ENCODE results near the gene TRDMT1.

The TRDMT1 gene

GRCh38 chr10:17200912-17201793, at the start of gene TRDMT1:
TSS of gene TRDMT1 (minus strand) at chr10:17201672. CDS start at chr10:17201634, 38 bp downstream.
- Histone ChIP-seq H3K4me3 (ENCODE audit: low read depth in 1 of 5, low read length in 5 of 5) (peak within 1 kb of the TSS; percentile 84 to 96 (median 88)), H3K9ac (ENCODE audit: low read length in 5 of 5) (peak within 1 kb of the TSS; percentile 88 to 98 (median 92)), H3K36me3 (ENCODE audit: control insufficient read depth in 5 of 5, insufficient read depth in 5 of 5, low read length in 5 of 5) (no peaks in the 10 kb centered on the region), H3K9me3 (ENCODE audit: control insufficient read depth in 5 of 5, low read length in 5 of 5) (no peaks in the 10 kb centered on the region), H3K27me3 (ENCODE audit: control insufficient read depth in 5 of 5, insufficient read depth in 4 of 5, low read length in 5 of 5) (no peaks in the 10 kb centered on the region), H3K4me1 (ENCODE audit: control insufficient read depth in 5 of 5, insufficient read depth in 5 of 5, low read length in 5 of 5) (peaks cover 0 to 32% (median 25%) of the 10 kb centered on the region in 5 donors), H3K27ac (ENCODE audit: low read depth, low read length) (peak within 1 kb of the TSS; percentile 100)

DNA sequence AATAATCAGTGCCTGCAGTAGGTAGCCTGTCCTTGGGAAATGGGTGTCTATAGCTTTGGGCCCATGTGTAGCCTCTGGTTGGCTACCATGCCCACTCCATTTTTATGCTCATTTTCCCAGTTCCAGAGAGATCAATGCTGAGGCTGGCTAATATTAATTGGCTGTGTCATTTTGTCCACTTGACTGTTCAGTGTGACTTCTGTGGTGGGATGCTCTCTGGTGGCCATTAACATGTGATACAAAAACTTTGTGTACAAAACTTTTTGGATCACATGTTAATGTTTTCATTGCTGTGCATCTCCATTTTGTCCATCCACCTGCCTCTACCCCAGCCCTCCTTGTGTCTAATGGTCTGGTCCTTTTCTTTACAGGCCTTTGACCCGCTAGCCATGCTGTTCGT, 49.3 kb upstream of the TRDMT1 start:
- H3K9me3 ChIP-seq (ENCODE audit: control insufficient read depth in 5 of 5, low read length in 5 of 5): peaks cover 0 to 5% (median 0%) of the 10 kb centered on the region in 5 donors
- H3K27ac ChIP-seq (ENCODE audit: low read depth, low read length): no peak overlapping the region
- no peaks in the 10 kb centered on the region for H3K4me1 ChIP-seq (ENCODE audit: control insufficient read depth in 5 of 5, insufficient read depth in 5 of 5, low read length in 5 of 5)

DNA sequence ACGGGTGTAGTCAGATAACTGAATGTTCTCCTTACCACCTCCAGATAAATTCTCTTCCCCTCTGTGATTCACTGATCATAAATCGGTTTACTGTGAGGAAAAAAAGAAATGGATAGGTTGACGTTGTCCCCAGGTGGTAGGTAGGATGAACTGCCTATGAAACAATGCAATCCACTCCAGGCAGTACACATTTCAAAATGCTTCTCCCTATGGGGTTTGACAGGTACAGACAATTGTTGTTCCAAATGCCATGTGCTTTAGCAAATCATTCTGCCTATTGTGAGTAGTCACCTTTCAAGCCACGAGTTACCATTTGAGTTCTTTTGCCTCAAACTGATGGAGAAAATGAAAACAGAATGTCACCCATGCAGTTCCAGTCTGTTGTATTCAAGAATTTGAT, 48.3 kb upstream of the TRDMT1 start:
- Histone ChIP-seq H3K9me3 (ENCODE audit: control insufficient read depth in 5 of 5, low read length in 5 of 5) (peaks cover 0 to 5% (median 0%) of the 10 kb centered on the region in 5 donors), H3K27ac (ENCODE audit: low read depth, low read length) (no peak overlapping the region), H3K4me1 (ENCODE audit: control insufficient read depth in 5 of 5, insufficient read depth in 5 of 5, low read length in 5 of 5) (no peaks in the 10 kb centered on the region), H3K36me3 (ENCODE audit: control insufficient read depth in 5 of 5, insufficient read depth in 5 of 5, low read length in 5 of 5) (no peaks in the 10 kb centered on the region), H3K9ac (ENCODE audit: low read length in 5 of 5) (no peak overlapping the region), H3K4me3 (ENCODE audit: low read depth in 1 of 5, low read length in 5 of 5) (no peak overlapping the region), H3K27me3 (ENCODE audit: control insufficient read depth in 5 of 5, insufficient read depth in 4 of 5, low read length in 5 of 5) (no peaks in the 10 kb centered on the region)

More for the DNA sequence above, 49.3 kb upstream of the TRDMT1 start:
- H3K36me3 ChIP-seq (ENCODE audit: control insufficient read depth in 5 of 5, insufficient read depth in 5 of 5, low read length in 5 of 5): no peaks in the 10 kb centered on the region
- no peak overlapping the region for H3K9ac ChIP-seq (ENCODE audit: low read length in 5 of 5)
- no peaks in the 10 kb centered on the region for H3K27me3 ChIP-seq (ENCODE audit: control insufficient read depth in 5 of 5, insufficient read depth in 4 of 5, low read length in 5 of 5)
- H3K4me3 ChIP-seq (ENCODE audit: low read depth in 1 of 5, low read length in 5 of 5): no peak overlapping the region

GRCh38 chr10:17248964-17249363, 47.5 kb upstream of the TRDMT1 start:
- no peaks in the 10 kb centered on the region for H3K4me1 ChIP-seq (ENCODE audit: control insufficient read depth in 5 of 5, insufficient read depth in 5 of 5, low read length in 5 of 5)
- H3K9ac ChIP-seq (ENCODE audit: low read length in 5 of 5): no peak overlapping the region
- peaks cover 0 to 5% (median 0%) of the 10 kb centered on the region in 5 donors for H3K9me3 ChIP-seq (ENCODE audit: control insufficient read depth in 5 of 5, low read length in 5 of 5)
- H3K27ac ChIP-seq (ENCODE audit: low read depth, low read length): no peak overlapping the region
- H3K4me3 ChIP-seq (ENCODE audit: low read depth in 1 of 5, low read length in 5 of 5): no peak overlapping the region
- H3K27me3 ChIP-seq (ENCODE audit: control insufficient read depth in 5 of 5, insufficient read depth in 4 of 5, low read length in 5 of 5): no peaks in the 10 kb centered on the region
- H3K36me3 ChIP-seq (ENCODE audit: control insufficient read depth in 5 of 5, insufficient read depth in 5 of 5, low read length in 5 of 5): no peaks in the 10 kb centered on the region

GRCh38 chr10:17247210-17247609, 45.7 kb upstream of the TRDMT1 start:
- Histone ChIP-seq H3K27me3 (ENCODE audit: control insufficient read depth in 5 of 5, insufficient read depth in 4 of 5, low read length in 5 of 5) (no peaks in the 10 kb centered on the region), H3K9me3 (ENCODE audit: control insufficient read depth in 5 of 5, low read length in 5 of 5) (peaks cover 0 to 5% (median 0%) of the 10 kb centered on the region in 5 donors), H3K4me3 (ENCODE audit: low read depth in 1 of 5, low read length in 5 of 5) (no peak overlapping the region), H3K9ac (ENCODE audit: low read length in 5 of 5) (no peak overlapping the region), H3K36me3 (ENCODE audit: control insufficient read depth in 5 of 5, insufficient read depth in 5 of 5, low read length in 5 of 5) (no peaks in the 10 kb centered on the region), H3K27ac (ENCODE audit: low read depth, low read length) (no peak overlapping the region), H3K4me1 (ENCODE audit: control insufficient read depth in 5 of 5, insufficient read depth in 5 of 5, low read length in 5 of 5) (no peaks in the 10 kb centered on the region)

DNA sequence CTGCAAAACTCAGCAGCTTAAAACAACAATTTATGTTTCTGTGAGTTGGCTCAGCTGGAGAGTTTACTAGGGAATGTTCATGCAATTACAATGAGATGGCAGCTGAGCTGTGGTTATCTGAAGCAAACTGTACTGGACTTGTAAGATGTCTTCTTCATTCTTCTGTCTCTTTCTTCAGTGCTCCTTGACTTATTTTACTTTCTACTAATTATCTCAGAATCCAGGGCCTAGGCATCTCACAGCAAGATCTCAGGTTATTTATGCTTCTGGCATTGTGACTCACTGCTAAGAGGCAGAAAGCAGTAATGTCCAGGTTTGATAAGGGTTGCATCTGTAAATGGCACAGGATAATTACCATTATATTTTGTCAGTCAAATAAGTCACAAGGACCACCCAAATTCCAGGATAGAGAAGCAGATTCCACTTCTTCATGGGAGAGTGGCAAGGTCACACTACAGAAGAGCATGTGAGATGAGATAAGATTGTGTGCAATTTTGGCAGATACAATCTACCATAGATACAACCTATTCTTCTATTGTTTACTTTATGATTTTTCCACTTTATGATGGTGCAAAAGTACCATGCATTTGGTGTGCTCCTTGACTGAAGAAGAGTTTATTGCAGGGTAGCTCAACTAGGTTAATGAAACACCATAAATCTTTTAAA, 43.4 kb upstream of the TRDMT1 start:
- no peaks in the 10 kb centered on the region for H3K36me3 ChIP-seq (ENCODE audit: control insufficient read depth in 5 of 5, insufficient read depth in 5 of 5, low read length in 5 of 5)
- H3K4me3 ChIP-seq (ENCODE audit: low read depth in 1 of 5, low read length in 5 of 5): no peak overlapping the region
- no peak overlapping the region for H3K27ac ChIP-seq (ENCODE audit: low read depth, low read length)
- H3K9me3 ChIP-seq (ENCODE audit: control insufficient read depth in 5 of 5, low read length in 5 of 5): peaks cover 0 to 11% (median 5%) of the 10 kb centered on the region in 5 donors
- H3K4me1 ChIP-seq (ENCODE audit: control insufficient read depth in 5 of 5, insufficient read depth in 5 of 5, low read length in 5 of 5): no peaks in the 10 kb centered on the region
- no peaks in the 10 kb centered on the region for H3K27me3 ChIP-seq (ENCODE audit: control insufficient read depth in 5 of 5, insufficient read depth in 4 of 5, low read length in 5 of 5)
- H3K9ac ChIP-seq (ENCODE audit: low read length in 5 of 5): no peak overlapping the region

DNA sequence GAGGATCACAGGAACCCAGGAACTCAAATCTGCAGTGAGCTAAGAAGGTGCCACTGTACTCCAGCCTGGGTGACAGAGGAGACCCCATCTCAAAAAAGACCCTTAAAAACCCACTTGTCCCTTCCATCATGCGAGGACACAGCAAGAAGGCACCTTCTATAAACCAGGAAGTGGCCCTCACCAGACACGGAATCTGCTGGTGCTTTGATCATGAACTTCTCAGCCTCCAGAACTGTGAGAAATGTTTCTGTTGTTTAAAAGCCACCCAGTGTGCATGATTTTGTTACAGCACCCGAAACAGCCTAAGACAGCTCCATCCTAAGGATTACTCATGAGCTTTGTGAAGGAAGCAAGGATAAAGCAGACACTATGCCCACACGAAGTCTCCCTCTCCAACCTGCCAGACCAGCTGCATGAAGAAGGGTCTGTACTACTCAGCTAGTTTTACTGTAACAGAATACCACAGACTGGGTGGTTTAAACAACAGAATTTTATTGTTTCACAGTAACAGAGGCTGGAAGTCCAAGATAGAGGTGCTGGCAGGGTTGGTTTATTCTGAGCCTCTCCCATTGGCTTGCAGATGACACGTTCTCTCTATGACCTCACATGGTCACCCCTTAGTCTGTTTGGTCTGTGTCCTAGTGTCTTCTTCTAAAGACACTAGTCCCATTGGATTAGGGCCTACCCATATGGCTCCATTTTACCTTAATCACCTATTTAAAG, 40.3 kb upstream of the TRDMT1 start:
- Histone ChIP-seq H3K9ac (ENCODE audit: low read length in 5 of 5) (no peak overlapping the region), H3K4me1 (ENCODE audit: control insufficient read depth in 5 of 5, insufficient read depth in 5 of 5, low read length in 5 of 5) (peaks cover 0 to 3% (median 0%) of the 10 kb centered on the region in 5 donors), H3K4me3 (ENCODE audit: low read depth in 1 of 5, low read length in 5 of 5) (no peak overlapping the region), H3K27ac (ENCODE audit: low read depth, low read length) (no peak overlapping the region), H3K36me3 (ENCODE audit: control insufficient read depth in 5 of 5, insufficient read depth in 5 of 5, low read length in 5 of 5) (peaks cover 6 to 12% (median 8%) of the 10 kb centered on the region in 5 donors), H3K9me3 (ENCODE audit: control insufficient read depth in 5 of 5, low read length in 5 of 5) (peaks cover 0 to 7% (median 0%) of the 10 kb centered on the region in 5 donors), H3K27me3 (ENCODE audit: control insufficient read depth in 5 of 5, insufficient read depth in 4 of 5, low read length in 5 of 5) (no peaks in the 10 kb centered on the region)

DNA sequence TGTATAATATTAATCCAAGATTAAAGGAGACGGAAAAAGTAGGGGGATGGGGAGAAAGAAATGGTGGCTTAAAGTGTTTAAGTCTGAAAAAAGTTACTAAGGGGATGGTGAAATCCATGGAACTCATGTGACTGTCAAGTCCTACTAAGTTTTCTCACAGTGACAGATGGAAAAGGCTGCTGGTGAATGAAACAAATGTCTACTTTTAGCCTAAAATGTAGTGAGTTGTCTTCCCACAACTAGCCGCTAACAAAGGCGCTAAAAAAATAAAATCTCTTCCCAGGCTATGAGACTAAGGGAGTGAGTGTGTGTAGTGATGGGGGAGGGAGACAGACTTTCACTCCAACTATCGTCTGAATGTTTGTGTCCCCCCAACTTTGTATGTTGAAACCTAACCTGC, 39.1 kb upstream of the TRDMT1 start:
- peaks cover 0 to 7% (median 0%) of the 10 kb centered on the region in 5 donors for H3K9me3 ChIP-seq (ENCODE audit: control insufficient read depth in 5 of 5, low read length in 5 of 5)
- peaks cover 0 to 12% (median 4%) of the 10 kb centered on the region in 5 donors for H3K4me1 ChIP-seq (ENCODE audit: control insufficient read depth in 5 of 5, insufficient read depth in 5 of 5, low read length in 5 of 5)
- H3K9ac ChIP-seq (ENCODE audit: low read length in 5 of 5): no peak overlapping the region
- H3K27me3 ChIP-seq (ENCODE audit: control insufficient read depth in 5 of 5, insufficient read depth in 4 of 5, low read length in 5 of 5): no peaks in the 10 kb centered on the region
- H3K4me3 ChIP-seq (ENCODE audit: low read depth in 1 of 5, low read length in 5 of 5): no peak overlapping the region
- no peak overlapping the region for H3K27ac ChIP-seq (ENCODE audit: low read depth, low read length)
- H3K36me3 ChIP-seq (ENCODE audit: control insufficient read depth in 5 of 5, insufficient read depth in 5 of 5, low read length in 5 of 5): peaks cover 17 to 24% (median 19%) of the 10 kb centered on the region in 5 donors

- peaks cover 22 to 29% (median 25%) of the 10 kb centered on the region in 5 donors for H3K36me3 ChIP-seq (ENCODE audit: control insufficient read depth in 5 of 5, insufficient read depth in 5 of 5, low read length in 5 of 5)
- peaks cover 0 to 7% (median 0%) of the 10 kb centered on the region in 5 donors for H3K9me3 ChIP-seq (ENCODE audit: control insufficient read depth in 5 of 5, low read length in 5 of 5)
- no peak overlapping the region for H3K27ac ChIP-seq (ENCODE audit: low read depth, low read length)
- H3K27me3 ChIP-seq (ENCODE audit: control insufficient read depth in 5 of 5, insufficient read depth in 4 of 5, low read length in 5 of 5): no peaks in the 10 kb centered on the region
- H3K4me3 ChIP-seq (ENCODE audit: low read depth in 1 of 5, low read length in 5 of 5): no peak overlapping the region
- H3K9ac ChIP-seq (ENCODE audit: low read length in 5 of 5): no peak overlapping the region
- peaks cover 0 to 17% (median 9%) of the 10 kb centered on the region in 5 donors for H3K4me1 ChIP-seq (ENCODE audit: control insufficient read depth in 5 of 5, insufficient read depth in 5 of 5, low read length in 5 of 5)
Observed at GRCh38 chr10:17240096-17240495, 38.6 kb upstream of the TRDMT1 start.

Measured in subcutaneous abdominal adipose tissue (tissue), 5 donors.